KMS-11 (cell line): ENCODE measurements around the gene HOATZ.
A peak's percentile ranks its signal among the peaks of the same experiment; 100 is the strongest.

ENCODE experiments used
- H2AFZ ChIP-seq: fragments of 200-600 bp; sonication (generic); 2 replicates; pipeline ENCODE4 v1.6.1; 2016; ENCODE audit warnings: antibody characterized with exemption, mixed run types, low read depth
- H3K27ac ChIP-seq: fragments of 200-600 bp; sonication (generic); 2 replicates; pipeline ENCODE4 v1.6.1; 2016; ENCODE audit warnings: mild to moderate bottlenecking, mixed run types
- H3K27me3 ChIP-seq: fragments of 200-600 bp; sonication (generic); 2 replicates; pipeline ENCODE4 v1.6.1; 2017; ENCODE audit warnings: mild to moderate bottlenecking, low read depth, mixed run types, moderate library complexity; ENCODE audit not compliant: insufficient read depth
- H3K36me3 ChIP-seq: fragments of 200-600 bp; sonication (generic); 2 replicates; pipeline ENCODE4 v1.6.1; 2017; ENCODE audit warnings: mild to moderate bottlenecking, mixed run types; ENCODE audit not compliant: insufficient read depth
- H3K4me1 ChIP-seq: fragments of 200-600 bp; sonication (generic); 2 replicates; pipeline ENCODE4 v1.6.1; 2016; ENCODE audit warnings: mild to moderate bottlenecking, low read depth, mixed run types; ENCODE audit not compliant: poor library complexity, severe bottlenecking
- H3K4me2 ChIP-seq: fragments of 200-600 bp; sonication (generic); 2 replicates; pipeline ENCODE4 v1.7.0; 2016; ENCODE audit warnings: mild to moderate bottlenecking, mixed run types
- H3K4me3 ChIP-seq: fragments of 200-600 bp; sonication (generic); IDR thresholded peaks from 2 replicates; pipeline ENCODE4 v1.6.1; 2017; ENCODE audit warnings: low read depth, low read length, mixed read lengths; ENCODE audit not compliant: insufficient read depth
- H3K79me2 ChIP-seq: fragments of 200-600 bp; sonication (generic); 2 replicates; pipeline ENCODE4 v1.6.1; 2016; ENCODE audit warnings: low read depth, mixed run types; ENCODE audit not compliant: insufficient read depth
- H3K9ac ChIP-seq: fragments of 200-600 bp; sonication (generic); 2 replicates; pipeline ENCODE4 v1.6.1; 2016; ENCODE audit warnings: mild to moderate bottlenecking, mixed run types
- H4K20me1 ChIP-seq: fragments of 200-600 bp; sonication (generic); 2 replicates; pipeline ENCODE4 v1.6.1; 2016; ENCODE audit warnings: mild to moderate bottlenecking, mixed run types; ENCODE audit not compliant: insufficient read depth
- CTCF ChIP-seq: fragments of 200-600 bp; sonication (generic); conservative IDR thresholded peaks from 2 replicates; pipeline ENCODE4 v1.6.1; 2017; ENCODE audit warnings: low read depth, mild to moderate bottlenecking, antibody characterized with exemption, low read length, moderate library complexity, mixed read lengths

HOATZ gene

GRCh38 chr11:111530091-111530490 lies 15.5 kb downstream of the HOATZ start:
- no peak for TF ChIP-seq CTCF
- peaks cover 93% of the 10 kb centered on the region for H3K4me1 ChIP-seq

GRCh38 chr11:111531136-111531535 lies 16.6 kb downstream of the HOATZ start:
- H3K36me3 ChIP-seq, result no peaks in the 10 kb centered on the region
- peak overlapping the region; percentile 16; the same call in 1 of the 2 replicates for H2AFZ ChIP-seq
- H4K20me1 ChIP-seq, result no peaks in the 10 kb centered on the region
- no peaks in the 10 kb centered on the region for H3K27me3 ChIP-seq
- peak overlapping the region; percentile 96 for H3K27ac ChIP-seq
- H3K4me3 ChIP-seq, result no peak overlapping the region
- H3K4me1 ChIP-seq, result peaks cover 88% of the 10 kb centered on the region
- TF ChIP-seq CTCF, result no peak
- H3K9ac ChIP-seq, result peak overlapping the region; percentile 81; the same call in 1 of the 2 replicates
- no peaks in the 10 kb centered on the region for H3K79me2 ChIP-seq
- H3K4me2 ChIP-seq, result peak overlapping the region; percentile 92

More at GRCh38 chr11:111530091-111530490, 15.5 kb downstream of the HOATZ start:
- Histone ChIP-seq H3K27ac (peak overlapping the region; percentile 96; the same call in 1 of the 2 replicates), H3K9ac (no peak overlapping the region), H2AFZ (no peak overlapping the region), H4K20me1 (no peaks in the 10 kb centered on the region), H3K36me3 (no peaks in the 10 kb centered on the region), H3K4me2 (peak overlapping the region; percentile 92), H3K27me3 (no peaks in the 10 kb centered on the region), H3K4me3 (no peak overlapping the region), H3K79me2 (no peaks in the 10 kb centered on the region)

- peak overlapping the region; percentile 92 for H3K4me2 ChIP-seq
These were observed 17.2 kb downstream of the HOATZ start for GRCh38 chr11:111531687-111532364.

GRCh38 chr11:111532365-111532709 lies 17.8 kb downstream of the HOATZ start:
- H3K27ac ChIP-seq, result peak overlapping the region; percentile 96
- TF ChIP-seq CTCF, result no peak
- H4K20me1 ChIP-seq, result no peaks in the 10 kb centered on the region
- H3K27me3 ChIP-seq, result no peaks in the 10 kb centered on the region
- H3K4me1 ChIP-seq, result peaks cover 76% of the 10 kb centered on the region
- no peak overlapping the region for H3K4me3 ChIP-seq
- H3K36me3 ChIP-seq, result no peaks in the 10 kb centered on the region
- H3K79me2 ChIP-seq, result no peaks in the 10 kb centered on the region
- peak overlapping the region; percentile 81 for H3K9ac ChIP-seq
- H2AFZ ChIP-seq, result peak overlapping the region; percentile 15; the same call in 1 of the 2 replicates
- peak overlapping the region; percentile 92 for H3K4me2 ChIP-seq

More at GRCh38 chr11:111531687-111532364, 17.2 kb downstream of the HOATZ start:
- Histone ChIP-seq H3K9ac (peak overlapping the region; percentile 81), H4K20me1 (no peaks in the 10 kb centered on the region), H3K27me3 (no peaks in the 10 kb centered on the region), H3K36me3 (no peaks in the 10 kb centered on the region), H3K4me3 (no peak overlapping the region), H3K27ac (peak overlapping the region; percentile 96), H3K4me1 (peaks cover 81% of the 10 kb centered on the region), H3K79me2 (no peaks in the 10 kb centered on the region), H2AFZ (peak overlapping the region; percentile 16; the same call in 1 of the 2 replicates)
- TF ChIP-seq CTCF, result no peak
